HG02885 (cell line): ENCODE results near the gene NR2C1.
"Not testable (repeated sequence)": the region's sequence is repeated elsewhere in the genome, so short reads cannot be mapped to it uniquely, and the experiment has no call there.

ENCODE experiments used
- ATAC-seq: cut with Tn5 transposase; IDR thresholded peaks from one replicate; pipeline ENCODE4 v1.9.1; 2021; ENCODE audit warnings: mild to moderate bottlenecking; ENCODE audit not compliant: unreplicated experiment, poor library complexity

NR2C1 gene

GRCh38 chr12:95072900-95073697 lies at the start of gene NR2C1:
Gene NR2C1, minus strand, starts transcription at chr12:95073618. Its CDS starts 6,234 bp downstream, at chr12:95067384.
- peak; percentile 96 for ATAC-seq

GRCh38 chr12:95118788-95119179 lies 45.4 kb upstream of the NR2C1 start:
- ATAC-seq, result no peak

- ATAC-seq, result no peak
Measured at GRCh38 chr12:95118138-95118787, 44.8 kb upstream of the NR2C1 start.

- ATAC-seq, result peak; percentile 64
Measured at GRCh38 chr12:95117178-95117599, 43.8 kb upstream of the NR2C1 start.

- no peak for ATAC-seq
Measured at GRCh38 chr12:95116773-95117172, 43.4 kb upstream of the NR2C1 start.

- no peak for ATAC-seq
Measured at GRCh38 chr12:95116341-95116740, 42.9 kb upstream of the NR2C1 start.

GRCh38 chr12:95115641-95116040 lies 42.2 kb upstream of the NR2C1 start:
- ATAC-seq, result no peak

GRCh38 chr12:95114766-95115405 lies 41.5 kb upstream of the NR2C1 start:
- ATAC-seq, result no peak

- ATAC-seq, result no peak
Measured at GRCh38 chr12:95107362-95107761, 33.9 kb upstream of the NR2C1 start.

- ATAC-seq, result no peak
Measured at GRCh38 chr12:95105540-95105939, 32.1 kb upstream of the NR2C1 start.

GRCh38 chr12:95104919-95105452 lies 31.6 kb upstream of the NR2C1 start:
- no peak for ATAC-seq

- ATAC-seq, result peak; percentile 95
Measured at GRCh38 chr12:95102916-95103671, 29.7 kb upstream of the NR2C1 start.

GRCh38 chr12:95101957-95102356 lies 28.5 kb upstream of the NR2C1 start:
- ATAC-seq, result not testable (repeated sequence)

GRCh38 chr12:95100264-95101190 lies 27.1 kb upstream of the NR2C1 start:
- no peak for ATAC-seq

GRCh38 chr12:95099270-95099790 lies 25.9 kb upstream of the NR2C1 start:
- no peak for ATAC-seq

GRCh38 chr12:95096852-95097251 lies 23.4 kb upstream of the NR2C1 start:
- no peak for ATAC-seq

GRCh38 chr12:95096378-95096777 lies 23.0 kb upstream of the NR2C1 start:
- ATAC-seq, result no peak

- ATAC-seq, result not testable (repeated sequence)
Measured at GRCh38 chr12:95095866-95096265, 22.4 kb upstream of the NR2C1 start.

GRCh38 chr12:95089462-95089861 lies 16.0 kb upstream of the NR2C1 start:
- no peak for ATAC-seq
